Activated T-helper 9 cell treated with anti-CD3 and anti-CD28 coated beads, Interleukin-2, amount 50 U/mL, for 16 hours (primary cell): ENCODE data around the gene FAM107B.

Source experiments
- DNase-seq: peaks from one replicate; pipeline ENCODE4 v3.0.0-alpha.2; 2020; ENCODE audit warnings: low read depth

FAM107B gene

GRCh38 chr10:14625192-14625631 is 149.5 kb downstream of the FAM107B start:
- DNase-seq = no peak

GRCh38 chr10:14624600-14624999 is 150.1 kb downstream of the FAM107B start:
- DNase-seq = no peak

GRCh38 chr10:14623931-14624330 is 150.8 kb downstream of the FAM107B start:
- DNase-seq = no peak

GRCh38 chr10:14621037-14621436 is 153.7 kb downstream of the FAM107B start:
- DNase-seq = no peak

- DNase-seq = no peak
These were observed 156.0 kb downstream of the FAM107B start for GRCh38 chr10:14618674-14619073.

GRCh38 chr10:14617852-14618251 is 156.8 kb downstream of the FAM107B start:
- DNase-seq = no peak

DNA sequence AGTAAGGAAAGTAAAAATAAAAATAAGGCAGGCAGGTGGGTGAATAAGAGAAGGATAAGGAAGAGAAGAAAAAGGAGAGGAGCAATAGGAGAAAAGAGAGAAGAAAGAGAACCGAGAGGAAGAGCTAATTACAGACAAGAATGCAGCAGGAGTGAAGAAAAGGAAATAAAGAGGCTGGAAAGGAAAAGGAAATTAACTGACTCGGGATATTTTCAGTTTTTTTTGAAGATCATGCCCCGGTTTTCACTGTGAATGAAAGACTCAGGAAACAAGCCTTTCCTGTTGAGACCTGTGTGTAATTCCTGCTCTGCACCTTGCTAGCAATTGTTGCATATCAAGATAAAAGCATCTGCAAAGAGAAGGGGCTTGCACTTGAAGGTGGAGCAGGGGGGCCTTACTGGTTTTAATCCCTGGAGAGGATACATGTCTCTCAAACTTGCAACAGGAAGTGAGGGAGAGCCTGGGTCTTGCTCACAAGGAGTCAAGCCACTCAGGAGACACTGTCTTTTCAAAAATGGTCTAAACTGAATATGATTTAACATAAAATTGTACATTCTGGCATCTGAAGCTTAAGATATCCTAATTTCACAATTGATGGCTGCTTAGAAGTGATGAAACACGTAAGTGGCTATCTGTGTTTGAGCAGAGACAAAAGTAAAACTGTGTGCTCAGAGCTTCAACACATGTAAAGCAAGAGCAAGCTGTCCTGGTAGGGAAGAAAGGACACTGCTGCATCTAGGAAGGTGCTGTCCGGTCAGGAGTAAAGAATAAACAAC is 157.6 kb downstream of the FAM107B start:
- DNase-seq = no peak

- no peak for DNase-seq
These were observed 158.2 kb downstream of the FAM107B start for GRCh38 chr10:14616465-14616864.

- DNase-seq = no peak
These were observed 161.1 kb downstream of the FAM107B start for GRCh38 chr10:14613588-14613920.

GRCh38 chr10:14612873-14613587 is 161.7 kb downstream of the FAM107B start:
- DNase-seq = no peak

DNA sequence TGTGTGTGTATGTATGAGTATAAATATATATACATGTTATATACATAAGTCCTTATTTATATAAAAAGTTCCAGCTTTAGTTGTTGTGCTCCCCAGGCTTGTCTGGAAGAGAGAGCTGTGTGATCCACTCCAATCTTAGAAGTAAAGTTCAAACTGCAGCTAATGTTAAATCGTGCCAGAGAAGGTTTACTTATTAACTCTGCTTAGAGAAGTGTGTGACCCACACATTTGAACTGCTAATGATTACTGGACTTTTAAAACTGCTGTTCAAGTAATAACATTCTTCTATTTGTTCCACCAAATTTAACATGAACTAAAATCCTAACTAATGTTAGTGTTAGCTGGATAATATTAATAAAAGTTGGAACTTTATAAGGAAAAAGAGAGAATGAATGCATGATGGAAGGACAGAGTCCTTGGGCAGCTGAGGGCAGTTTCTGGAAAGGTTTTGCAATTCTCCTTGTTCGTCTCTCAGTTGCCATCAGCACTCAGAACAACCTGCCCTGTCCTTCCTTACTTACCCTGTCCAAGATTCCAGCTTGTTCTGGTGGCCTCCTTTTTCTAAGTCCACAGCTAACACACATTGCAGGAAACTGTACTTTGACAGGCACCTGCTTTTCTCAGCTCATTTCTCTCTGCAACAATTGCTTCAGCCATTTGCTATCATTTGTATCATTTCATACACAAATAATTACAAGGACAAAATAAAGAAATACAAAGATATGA is 162.6 kb downstream of the FAM107B start:
- DNase-seq = no peak

- no peak for DNase-seq
These were observed 165.5 kb downstream of the FAM107B start for GRCh38 chr10:14609178-14609577.

DNA sequence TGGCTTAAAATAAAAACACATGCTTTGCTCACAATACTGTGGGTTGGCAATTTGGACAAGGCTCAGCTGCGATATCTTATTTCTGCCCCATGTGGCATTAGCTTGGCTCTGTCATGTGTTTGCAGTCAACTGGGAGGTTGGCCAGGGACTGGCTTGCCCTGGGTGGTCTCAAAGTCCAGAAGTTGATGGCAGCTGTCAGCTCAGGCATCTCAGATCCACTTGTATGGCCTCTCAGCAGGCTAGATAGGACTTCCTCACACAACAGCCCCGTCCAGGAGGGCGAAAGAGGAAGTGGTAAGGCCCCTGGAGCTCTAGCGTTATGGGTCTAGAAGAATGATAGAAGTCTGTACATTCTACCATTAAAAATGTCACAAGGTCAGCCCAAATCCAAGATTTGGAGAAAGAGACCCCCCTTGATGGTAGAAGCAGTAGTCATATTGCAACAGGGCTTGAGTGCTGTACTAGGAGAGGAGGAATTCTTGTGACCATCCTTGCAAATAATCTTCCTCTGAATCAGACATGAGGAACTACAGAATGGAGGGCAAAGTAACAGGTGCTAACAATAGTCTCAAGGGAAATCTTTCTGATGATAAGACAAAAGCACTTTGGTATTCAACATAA is 166.2 kb downstream of the FAM107B start:
- DNase-seq = no peak

DNA sequence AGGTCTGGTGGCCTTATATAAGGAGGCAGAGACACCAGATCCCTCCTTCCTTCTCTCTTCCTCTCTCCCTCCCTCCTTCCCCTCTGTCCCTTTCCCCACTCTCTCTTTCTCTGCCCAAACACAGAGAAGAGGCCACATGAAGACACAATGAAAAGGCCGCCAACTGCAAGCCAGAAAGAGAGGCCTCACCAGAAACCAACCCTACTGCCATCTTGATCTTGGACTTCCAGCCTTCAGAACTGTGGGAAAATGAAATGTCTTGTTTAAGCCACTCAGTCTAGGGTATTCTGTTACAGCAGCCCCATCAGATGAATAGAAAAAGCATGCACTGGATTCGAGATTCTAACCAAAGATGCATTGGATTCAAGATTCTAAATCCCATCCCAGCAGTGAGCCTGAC is 168.1 kb downstream of the FAM107B start:
- no peak for DNase-seq

- no peak for DNase-seq
These were observed 169.3 kb downstream of the FAM107B start for GRCh38 chr10:14605231-14605925.

DNA sequence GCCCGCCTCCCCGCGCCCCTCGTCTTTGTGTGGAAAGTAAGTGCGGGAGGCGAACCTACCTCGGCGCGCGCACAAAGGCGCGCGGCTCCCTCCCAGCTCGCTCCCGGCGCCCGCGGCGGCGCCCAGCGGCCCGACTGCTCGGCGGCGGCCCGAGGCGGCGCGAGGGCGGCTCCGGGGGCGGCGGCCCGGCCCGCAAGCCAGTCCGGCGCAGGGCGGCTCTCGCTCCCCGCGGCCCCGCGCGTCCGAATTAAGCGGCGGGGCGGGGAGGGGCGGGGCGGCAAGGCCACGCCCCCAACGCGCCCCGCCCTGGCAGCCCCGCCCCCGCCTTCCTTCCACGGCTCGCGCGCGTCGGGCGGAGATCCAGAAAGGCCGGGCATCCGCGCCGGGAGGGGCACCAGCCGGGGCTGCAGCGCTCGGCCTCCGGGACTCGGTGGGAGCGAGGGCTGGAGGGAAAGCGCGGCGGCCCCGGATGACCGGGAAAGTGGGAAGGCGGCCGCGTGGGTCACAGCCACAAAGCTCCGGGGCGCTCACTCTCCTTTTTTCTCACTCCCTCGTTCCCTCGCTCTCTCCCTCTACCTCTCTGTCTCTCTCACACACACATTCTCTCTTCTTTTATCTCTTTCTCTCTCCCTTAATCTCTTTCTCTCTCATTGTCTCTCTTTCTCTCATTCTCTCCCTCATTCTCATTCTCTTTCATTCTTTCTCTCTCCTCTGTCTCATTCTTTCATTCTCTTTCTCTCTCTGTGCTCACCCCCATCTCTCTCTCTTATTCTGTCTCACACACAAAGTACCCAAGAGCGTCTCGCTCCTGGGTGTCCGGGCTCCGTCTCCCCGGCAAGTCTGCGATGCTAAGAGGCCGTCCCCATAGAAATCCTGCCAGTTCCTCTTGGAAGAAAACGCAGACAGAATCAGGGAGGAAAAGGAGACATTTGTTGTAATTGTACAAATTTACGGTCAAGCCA is 170.2 kb downstream of the FAM107B start:
- peak; percentile 76 for DNase-seq

DNA sequence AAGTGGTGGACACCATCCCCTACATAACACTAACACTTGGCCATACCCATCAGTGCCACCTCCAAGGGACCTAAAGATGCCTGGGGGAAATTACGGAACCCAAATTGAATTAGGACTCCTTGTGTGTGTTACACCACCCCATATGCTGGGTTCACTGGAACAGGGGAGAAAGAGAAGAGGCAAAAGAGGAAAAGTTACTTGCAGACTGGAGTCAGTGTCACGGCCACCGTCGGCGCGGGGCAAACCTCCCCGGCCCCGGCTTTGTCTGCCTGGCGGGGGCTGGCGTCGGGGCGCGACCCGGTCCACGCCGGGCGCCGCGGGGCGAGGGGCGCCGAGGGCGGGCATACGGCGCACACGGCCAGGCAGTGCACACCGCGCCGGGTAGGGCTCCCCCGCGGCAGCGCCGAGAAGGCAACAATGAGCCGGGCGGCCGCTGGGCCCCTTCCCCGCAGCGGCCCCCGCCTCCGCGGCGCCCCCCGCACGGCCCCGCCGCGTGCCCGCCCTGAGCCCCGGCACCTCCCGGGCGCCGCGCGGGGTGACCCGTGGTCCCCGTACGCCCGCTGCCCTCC is 171.1 kb downstream of the FAM107B start:
- no peak for DNase-seq

DNA sequence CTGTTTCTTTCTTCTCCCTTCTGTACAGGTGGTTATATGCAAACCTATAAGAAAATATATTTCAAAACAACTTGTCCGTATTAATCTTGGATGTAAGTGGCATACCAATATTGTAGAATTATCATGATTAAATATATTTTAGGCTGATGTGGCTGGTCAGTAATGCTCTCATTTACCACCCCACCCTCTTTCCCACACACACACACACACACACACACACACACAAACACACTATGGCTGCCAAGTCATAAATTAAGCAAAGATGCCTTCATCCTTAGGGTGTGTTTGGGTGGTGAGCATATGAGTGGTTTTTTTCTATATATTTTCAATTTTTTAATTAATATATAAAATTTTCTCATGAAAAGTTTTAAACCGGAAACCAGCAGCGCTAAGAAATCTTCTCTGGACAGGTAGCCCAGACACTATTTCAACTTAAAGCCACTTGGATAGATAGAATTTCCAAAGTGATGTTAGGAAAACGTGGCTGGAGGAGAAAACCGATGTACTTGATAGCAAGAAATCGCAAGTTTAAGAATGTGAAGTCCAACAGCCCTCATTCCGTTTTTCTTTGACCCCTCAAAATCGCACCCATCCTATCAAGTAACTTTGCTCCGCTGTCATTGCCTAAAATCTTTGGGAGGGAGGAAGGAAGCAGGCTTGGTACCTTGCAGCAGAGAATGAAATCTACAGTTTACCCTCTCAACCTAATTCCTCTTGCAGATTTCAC is 171.7 kb downstream of the FAM107B start:
- no peak for DNase-seq

DNA sequence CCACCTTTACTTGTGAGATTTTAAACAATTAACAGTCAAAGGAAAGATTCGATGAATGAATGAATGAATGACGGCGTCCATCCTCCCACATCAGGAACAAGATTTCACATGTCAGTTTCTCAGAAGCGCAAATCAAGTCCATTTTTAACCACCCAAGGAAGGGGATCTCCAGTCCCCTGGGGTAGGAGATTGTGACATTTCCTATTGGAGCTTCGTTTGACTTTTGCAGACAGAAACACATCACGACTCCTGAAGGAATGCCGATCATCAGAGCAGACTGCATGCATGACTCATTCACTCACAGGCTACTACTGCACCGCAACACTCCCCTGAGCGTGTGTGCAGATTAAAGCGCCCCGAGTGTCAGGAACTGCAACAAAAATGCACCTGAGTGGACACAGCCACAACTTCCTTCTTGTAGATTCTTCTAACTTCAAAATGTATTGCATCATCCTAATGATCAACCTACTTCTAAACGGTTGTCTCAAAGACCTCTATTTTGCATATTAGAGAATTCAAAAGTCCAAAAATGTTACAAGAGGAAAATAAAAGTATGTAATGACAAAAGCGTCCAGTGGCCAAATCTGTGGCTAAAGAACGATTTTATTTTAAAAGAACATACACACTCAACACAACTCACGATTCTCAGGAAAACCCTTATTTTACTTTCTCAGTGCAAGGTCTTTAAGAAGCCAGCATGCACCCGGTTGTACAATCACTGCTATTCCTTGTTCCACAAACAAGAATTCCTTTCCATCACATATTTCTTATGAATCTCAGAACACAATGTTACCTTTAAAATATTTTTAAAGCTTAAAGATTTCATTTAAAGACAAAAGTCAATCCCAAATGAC is 172.6 kb downstream of the FAM107B start:
- DNase-seq = peak; percentile 54
